DOHH2 (cell line): ENCODE measurements around the gene TNS1.

ENCODE experiments used
- H3F3A ChIP-seq: fragments of 200-600 bp; sonication (generic), shearing (Covaris generic); 2 replicates; pipeline ENCODE4 v1.6.0; 2016; ENCODE audit warnings: antibody characterized with exemption, mild to moderate bottlenecking; ENCODE audit not compliant: control insufficient read depth, insufficient read depth
- H3K27ac ChIP-seq: fragments of 200-600 bp; sonication (generic); 2 replicates; pipeline ENCODE4 v1.5.1; 2014; ENCODE audit warnings: low read depth, mild to moderate bottlenecking, low read length, moderate library complexity
- H3K27me3 ChIP-seq: fragments of 200-600 bp; sonication (generic); 2 replicates; pipeline ENCODE4 v1.6.1; 2014; ENCODE audit warnings: mild to moderate bottlenecking, low read length, mixed read lengths; ENCODE audit not compliant: control insufficient read depth
- H3K36me3 ChIP-seq: fragments of 200-600 bp; sonication (generic); 2 replicates; pipeline ENCODE4 v1.6.1; 2014; ENCODE audit warnings: mild to moderate bottlenecking, low read length, moderate library complexity, mixed read lengths; ENCODE audit not compliant: control insufficient read depth
- H3K4me1 ChIP-seq: fragments of 200-600 bp; sonication (generic); 2 replicates; pipeline ENCODE4 v1.6.1; 2014; ENCODE audit warnings: mild to moderate bottlenecking, low read length, mixed read lengths; ENCODE audit not compliant: control insufficient read depth
- H3K4me2 ChIP-seq: fragments of 200-600 bp; sonication (generic); 2 replicates; pipeline ENCODE4 v1.6.0; 2014; ENCODE audit warnings: mild to moderate bottlenecking, low read length, moderate library complexity
- H3K4me3 ChIP-seq: fragments of 200-600 bp; sonication (generic); 2 replicates; pipeline ENCODE4 v1.5.1; 2014; ENCODE audit warnings: mild to moderate bottlenecking, low read length, mixed read lengths
- H3K79me2 ChIP-seq: fragments of 200-600 bp; sonication (generic); 2 replicates; pipeline ENCODE4 v1.6.1; 2014; ENCODE audit warnings: mild to moderate bottlenecking, low read length, mixed read lengths; ENCODE audit not compliant: control insufficient read depth
- H3K9me2 ChIP-seq: fragments of 200-600 bp; sonication (generic); replicated peaks from 2 replicates; pipeline ENCODE4 v1.6.1; 2014; ENCODE audit warnings: mild to moderate bottlenecking, low read length, mixed read lengths; ENCODE audit not compliant: control insufficient read depth
- H3K9me3 ChIP-seq: fragments of 200-600 bp; sonication (generic); 2 replicates; pipeline ENCODE4 v1.6.1; 2014; ENCODE audit warnings: antibody characterized with exemption, low read length, mixed read lengths; ENCODE audit not compliant: control insufficient read depth, insufficient read depth
- H4K20me1 ChIP-seq: fragments of 200-600 bp; sonication (generic); 2 replicates; pipeline ENCODE4 v1.6.0; 2014; ENCODE audit warnings: low read depth, mild to moderate bottlenecking, antibody characterized with exemption, low read length, moderate library complexity; ENCODE audit not compliant: control insufficient read depth, insufficient read depth
- EZH2phosphoT487 ChIP-seq: fragments of 200-600 bp; sonication (generic); IDR thresholded peaks from 2 replicates; pipeline ENCODE4 v1.6.1; 2017; ENCODE audit warnings: borderline replicate concordance, mild to moderate bottlenecking, antibody characterized with exemption, low read length, moderate library complexity, mixed read lengths
- TF ChIP-seq, protein P1 (sequence below): fragments of 200-600 bp; sonication (generic); IDR thresholded peaks from one replicate; pipeline ENCODE4 v1.5.1; 2014; ENCODE audit warnings: antibody characterized with exemption, mild to moderate bottlenecking, low read depth, low read length; ENCODE audit not compliant: poor library complexity, severe bottlenecking

Gene TNS1

DNA sequence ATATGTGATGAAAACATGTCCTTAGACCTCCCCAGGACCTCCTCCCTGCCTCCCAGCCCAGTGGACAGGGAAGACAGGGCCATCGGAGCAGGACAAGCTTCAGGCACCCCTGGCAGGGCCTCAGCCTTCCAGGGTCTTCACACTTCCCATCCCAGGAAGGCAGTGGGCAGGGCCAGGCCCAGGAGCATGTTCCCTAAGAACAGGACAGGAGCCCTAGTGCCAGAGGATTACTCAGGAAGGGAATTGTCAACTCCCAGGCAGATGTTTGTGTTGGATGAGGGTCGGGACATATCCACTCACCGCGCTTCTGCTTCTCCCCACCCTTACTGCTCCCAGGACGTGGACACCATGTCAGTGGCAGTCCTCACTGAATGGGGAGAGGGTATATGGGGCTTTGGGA is 138.9 kb downstream of the TNS1 start:
- no peak overlapping the region for H3K4me3 ChIP-seq
- H3K36me3 ChIP-seq, result no peaks in the 10 kb centered on the region
- H3K27ac ChIP-seq, result no peak overlapping the region
- H4K20me1 ChIP-seq, result no peaks in the 10 kb centered on the region; the same call in 1 of the 2 replicates
- H3K4me1 ChIP-seq, result peaks cover 15% of the 10 kb centered on the region
- H3K27me3 ChIP-seq, result no peaks in the 10 kb centered on the region
- H3K9me2 ChIP-seq, result no peaks in the 10 kb centered on the region
- no peaks in the 10 kb centered on the region for H3F3A ChIP-seq
- no peaks in the 10 kb centered on the region for H3K79me2 ChIP-seq
- TF ChIP-seq, protein P1, sequence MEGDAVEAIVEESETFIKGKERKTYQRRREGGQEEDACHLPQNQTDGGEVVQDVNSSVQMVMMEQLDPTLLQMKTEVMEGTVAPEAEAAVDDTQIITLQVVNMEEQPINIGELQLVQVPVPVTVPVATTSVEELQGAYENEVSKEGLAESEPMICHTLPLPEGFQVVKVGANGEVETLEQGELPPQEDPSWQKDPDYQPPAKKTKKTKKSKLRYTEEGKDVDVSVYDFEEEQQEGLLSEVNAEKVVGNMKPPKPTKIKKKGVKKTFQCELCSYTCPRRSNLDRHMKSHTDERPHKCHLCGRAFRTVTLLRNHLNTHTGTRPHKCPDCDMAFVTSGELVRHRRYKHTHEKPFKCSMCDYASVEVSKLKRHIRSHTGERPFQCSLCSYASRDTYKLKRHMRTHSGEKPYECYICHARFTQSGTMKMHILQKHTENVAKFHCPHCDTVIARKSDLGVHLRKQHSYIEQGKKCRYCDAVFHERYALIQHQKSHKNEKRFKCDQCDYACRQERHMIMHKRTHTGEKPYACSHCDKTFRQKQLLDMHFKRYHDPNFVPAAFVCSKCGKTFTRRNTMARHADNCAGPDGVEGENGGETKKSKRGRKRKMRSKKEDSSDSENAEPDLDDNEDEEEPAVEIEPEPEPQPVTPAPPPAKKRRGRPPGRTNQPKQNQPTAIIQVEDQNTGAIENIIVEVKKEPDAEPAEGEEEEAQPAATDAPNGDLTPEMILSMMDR, result no peak
- TF ChIP-seq EZH2phosphoT487, result no peak
- H3K4me2 ChIP-seq, result no peak overlapping the region
- no peaks in the 10 kb centered on the region for H3K9me3 ChIP-seq

DNA sequence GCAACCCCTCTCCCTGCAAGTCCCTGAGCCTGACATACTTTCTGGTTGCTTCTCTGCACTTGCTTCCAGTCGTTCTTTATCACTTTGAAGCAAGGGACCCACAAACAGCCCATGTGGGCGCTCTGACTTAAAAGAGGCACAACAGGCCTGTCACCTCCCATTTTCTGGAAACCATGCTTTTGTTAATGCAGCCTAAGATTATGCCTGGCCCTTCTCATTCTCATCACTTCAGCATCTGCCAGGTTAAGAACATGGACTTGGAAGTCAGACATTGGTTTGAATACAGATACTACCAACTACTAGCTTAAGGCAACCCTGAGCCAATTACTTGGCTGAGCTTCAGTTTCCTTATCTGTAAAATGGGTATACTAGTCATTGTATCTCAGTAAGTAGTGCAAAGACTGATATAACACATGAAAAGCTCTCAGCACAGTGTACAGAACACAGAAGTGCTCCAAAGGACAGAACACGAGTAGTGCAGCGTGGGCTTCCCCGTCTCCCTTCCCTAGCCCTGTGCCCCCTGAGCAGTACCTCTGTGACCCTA is 141.4 kb downstream of the TNS1 start:
- Histone ChIP-seq H3K9me2 (no peaks in the 10 kb centered on the region), H3K4me1 (peaks cover 15% of the 10 kb centered on the region), H3K79me2 (no peaks in the 10 kb centered on the region), H3K27ac (no peak overlapping the region), H3K27me3 (no peaks in the 10 kb centered on the region), H3K4me2 (no peak overlapping the region), H3K36me3 (no peaks in the 10 kb centered on the region), H3K9me3 (no peaks in the 10 kb centered on the region), H3F3A (no peaks in the 10 kb centered on the region), H3K4me3 (no peak overlapping the region), H4K20me1 (no peaks in the 10 kb centered on the region; the same call in 1 of the 2 replicates)
- TF ChIP-seq EZH2phosphoT487, result no peak
- TF ChIP-seq, protein P1, result no peak

DNA sequence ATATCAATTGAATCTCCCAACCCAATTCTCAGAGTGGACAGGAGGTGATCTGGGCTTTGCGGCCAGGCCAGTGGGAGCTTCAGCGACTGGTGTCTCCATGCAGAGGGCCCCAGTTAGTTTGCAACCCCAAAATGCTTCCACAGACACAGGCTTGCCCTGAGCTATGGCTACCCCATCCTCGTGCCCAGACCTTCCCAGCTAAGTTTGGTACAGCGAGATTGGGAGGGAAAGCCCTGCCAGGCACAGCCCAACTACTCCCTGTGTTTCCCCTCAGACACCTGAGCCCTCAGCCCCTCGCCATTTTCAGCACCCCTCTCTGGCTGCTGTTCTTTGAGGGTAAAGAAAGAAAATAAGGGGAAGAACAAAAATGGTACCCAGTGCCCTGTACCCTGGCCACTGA is 142.9 kb downstream of the TNS1 start:
- Histone ChIP-seq H3K9me3 (no peaks in the 10 kb centered on the region), H3K4me1 (peaks cover 7% of the 10 kb centered on the region), H3K4me3 (no peak overlapping the region), H3K4me2 (no peak overlapping the region), H4K20me1 (no peaks in the 10 kb centered on the region), H3F3A (no peaks in the 10 kb centered on the region), H3K36me3 (no peaks in the 10 kb centered on the region), H3K79me2 (no peaks in the 10 kb centered on the region), H3K27ac (no peak overlapping the region), H3K9me2 (no peaks in the 10 kb centered on the region), H3K27me3 (no peaks in the 10 kb centered on the region)
- TF ChIP-seq, protein P1, result no peak
- TF ChIP-seq EZH2phosphoT487, result no peak
